Measurements from ENCODE around the gene MGST2.
A peak's percentile ranks its signal among the peaks of the same experiment; 100 is the strongest.

Gene MGST2

DNA sequence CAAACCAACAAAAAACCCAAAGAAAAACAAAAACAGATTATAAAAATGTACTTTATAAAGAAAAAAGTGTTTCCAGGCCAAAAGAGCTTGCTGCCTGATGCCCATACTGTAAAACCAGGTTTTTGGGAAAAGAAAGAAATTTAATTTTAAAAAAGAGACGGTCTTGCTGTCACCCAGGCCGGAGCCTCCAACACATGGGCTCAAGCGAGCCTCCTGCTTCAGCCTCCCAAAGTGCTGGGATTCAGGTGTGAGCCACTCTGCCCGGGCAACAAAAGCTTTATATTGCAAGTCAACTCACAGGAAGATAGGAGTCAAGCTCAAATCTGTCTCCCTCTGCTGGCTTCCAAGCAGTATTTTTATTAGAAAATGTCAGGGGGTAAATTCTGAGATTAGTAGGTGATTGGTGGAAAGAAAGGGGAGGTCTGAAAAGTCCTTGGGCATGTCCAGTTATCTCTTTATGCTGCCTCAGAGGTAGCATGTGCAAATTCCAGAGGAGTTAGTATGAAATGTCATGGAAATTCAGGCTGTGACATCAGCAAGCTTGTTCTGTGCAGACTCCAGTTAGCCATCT lies 39.4 kb downstream of the MGST2 start:
- no peak for DNase-seq (ENCODE audit: low spot score)

DNA sequence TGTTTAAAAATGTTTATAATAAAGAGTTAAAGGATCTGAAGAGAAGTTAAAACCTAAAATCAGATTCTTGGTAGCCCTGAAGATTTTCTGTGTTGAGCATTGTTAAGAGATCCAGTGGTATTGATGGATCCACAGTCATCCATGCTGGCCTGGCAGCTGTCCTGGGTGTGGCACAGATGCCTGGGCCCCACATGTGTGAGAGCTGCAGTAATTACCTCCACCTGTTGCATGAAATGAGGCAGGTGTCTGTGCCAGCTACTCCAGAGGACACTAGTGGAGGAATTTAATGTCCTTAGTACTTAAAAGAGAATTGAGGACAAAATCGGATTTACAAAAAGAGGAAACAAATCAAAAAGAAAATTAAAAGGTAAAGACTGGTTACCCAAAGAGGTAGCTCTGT lies 44.0 kb downstream of the MGST2 start:
- no peak for DNase-seq (ENCODE audit: low spot score)

DNA sequence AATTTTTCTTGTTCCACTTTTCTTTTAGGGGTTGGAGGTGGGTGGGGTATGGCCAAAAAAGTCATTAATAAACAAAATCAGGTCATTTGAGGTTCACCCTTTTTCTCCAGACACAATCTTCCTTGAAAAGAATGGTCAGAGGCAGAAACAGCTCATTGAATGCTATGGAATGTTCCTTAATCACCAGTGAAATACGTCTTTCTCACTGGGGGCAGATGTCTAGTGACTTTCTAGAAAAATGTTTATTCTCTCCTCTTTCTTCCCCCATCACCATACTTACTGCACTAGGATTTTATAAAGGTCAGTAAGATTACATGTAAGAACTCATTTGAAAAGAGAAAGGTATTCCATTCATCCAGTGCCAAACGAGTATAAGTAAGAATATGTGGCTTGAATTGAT lies 44.5 kb downstream of the MGST2 start:
- DNase-seq (ENCODE audit: low spot score) = no peak

DNA sequence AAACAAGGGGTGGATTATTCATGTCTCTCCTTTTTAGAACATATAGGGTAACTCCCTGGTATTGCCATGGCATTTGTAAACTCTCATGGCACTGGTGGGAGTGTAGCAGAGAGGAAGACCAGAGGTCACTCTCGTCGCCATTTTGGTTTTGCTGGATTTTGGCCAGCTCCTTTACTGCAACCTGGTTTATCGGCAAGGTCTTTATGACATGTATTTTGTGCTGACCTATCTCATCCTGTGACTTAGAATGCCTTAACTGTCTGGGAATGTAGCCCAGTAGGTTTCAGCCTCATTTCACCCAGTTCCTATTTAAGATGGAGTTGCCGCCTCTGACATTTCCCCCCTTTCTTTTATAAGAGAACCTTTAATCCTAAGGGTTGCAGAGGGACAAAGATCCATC lies 45.8 kb downstream of the MGST2 start:
- DNase-seq (ENCODE audit: low spot score) = no peak

DNA sequence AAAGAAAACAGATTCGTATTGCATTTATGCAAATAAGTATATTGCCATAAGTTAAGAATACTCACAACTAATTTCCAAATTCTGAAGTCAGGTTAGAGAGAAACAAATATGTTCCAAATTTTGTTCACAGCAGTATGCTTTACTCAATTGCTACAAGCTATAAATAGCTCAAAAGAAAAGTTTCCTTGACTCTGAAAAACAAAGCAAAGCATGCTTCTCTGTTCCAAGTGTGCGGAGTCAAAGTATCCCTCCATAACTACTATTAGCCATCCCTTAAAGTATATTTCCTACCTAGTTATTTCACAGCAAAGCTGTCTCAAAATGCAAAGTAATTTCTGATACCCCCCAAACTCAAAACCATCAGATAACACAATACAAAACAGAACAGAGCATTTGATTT lies 47.3 kb downstream of the MGST2 start:
- DNase-seq (ENCODE audit: low spot score) = no peak

- no peak for DNase-seq (ENCODE audit: low spot score)
Observed at GRCh38 chr4:139715746-139716391, 50.2 kb downstream of the MGST2 start.

DNA sequence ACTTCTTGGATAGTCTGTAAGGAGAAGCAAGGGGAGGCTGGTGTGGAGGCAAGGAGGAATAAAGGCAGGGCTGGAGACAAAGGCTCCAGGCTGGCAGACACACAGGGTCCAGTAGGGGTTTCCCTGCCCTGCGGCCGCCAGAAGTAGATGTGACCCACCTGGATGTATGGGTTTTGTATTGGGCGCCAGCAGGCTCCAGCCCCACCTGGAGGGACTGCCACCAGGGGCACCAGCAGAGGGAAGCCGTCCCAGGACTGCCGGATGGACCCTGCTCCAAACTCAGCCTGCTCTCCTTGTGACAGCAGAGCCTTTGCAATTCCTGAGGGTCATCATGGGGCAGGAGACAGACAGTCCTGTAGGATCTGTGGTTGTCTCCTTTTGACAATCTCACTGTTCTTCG lies 52.7 kb downstream of the MGST2 start:
- no peak for DNase-seq (ENCODE audit: low spot score)

DNA sequence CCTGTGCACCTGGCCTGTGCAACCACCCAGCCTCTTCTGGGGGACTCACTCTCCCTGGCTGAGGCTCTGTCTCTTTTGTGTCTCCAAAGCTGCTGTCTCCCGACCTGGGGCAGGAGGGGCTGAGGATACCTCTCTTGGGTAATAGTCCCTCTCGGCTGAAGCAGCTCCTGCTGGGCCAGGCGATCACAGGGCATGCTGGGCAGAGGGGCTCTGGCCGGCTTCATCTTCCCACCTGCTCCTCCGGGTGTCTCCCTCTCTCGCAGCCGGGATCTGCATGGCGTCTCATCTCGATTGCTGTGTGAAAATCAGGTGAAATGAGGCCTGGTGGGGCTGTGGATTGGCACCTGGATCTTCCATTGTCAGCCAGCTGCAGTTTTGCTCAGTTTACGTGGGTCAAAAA lies 53.2 kb downstream of the MGST2 start:
- no peak for DNase-seq (ENCODE audit: low spot score)

DNA sequence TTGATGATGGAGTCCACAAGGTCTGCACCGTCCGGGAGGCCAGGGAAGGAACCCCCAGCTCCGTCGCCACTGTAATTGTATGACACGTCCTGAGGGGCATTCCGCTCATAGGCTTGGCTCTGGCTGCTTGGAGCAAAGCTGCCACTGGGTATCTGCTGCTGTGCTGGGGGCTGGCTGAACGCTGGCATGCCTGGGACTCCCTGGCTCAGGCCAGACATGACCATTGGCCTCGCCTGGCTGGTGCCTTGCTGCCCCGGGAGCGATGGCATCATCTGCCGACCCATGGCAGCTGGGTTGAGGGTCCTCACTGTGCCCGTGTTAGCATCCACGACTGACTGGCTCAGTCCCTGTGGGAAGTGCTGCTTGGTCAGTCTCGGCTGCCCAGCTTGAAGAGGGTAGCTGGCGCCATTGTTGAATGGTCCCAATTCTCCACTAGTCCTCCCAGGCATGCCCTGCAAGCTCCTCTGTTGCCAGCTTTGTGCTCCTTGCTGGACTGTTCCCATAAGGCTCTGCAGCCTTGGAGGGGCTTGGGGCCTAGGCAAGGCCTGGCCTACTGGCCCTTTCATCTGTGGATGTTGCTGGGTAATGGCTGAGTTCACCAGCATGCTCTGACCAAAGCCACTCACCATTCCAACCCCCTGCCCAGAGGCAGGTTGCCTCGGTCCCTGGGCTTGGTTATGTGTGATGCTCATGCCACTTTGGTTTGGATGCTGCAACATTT lies 53.9 kb downstream of the MGST2 start:
- DNase-seq (ENCODE audit: low spot score) = no peak

DNA sequence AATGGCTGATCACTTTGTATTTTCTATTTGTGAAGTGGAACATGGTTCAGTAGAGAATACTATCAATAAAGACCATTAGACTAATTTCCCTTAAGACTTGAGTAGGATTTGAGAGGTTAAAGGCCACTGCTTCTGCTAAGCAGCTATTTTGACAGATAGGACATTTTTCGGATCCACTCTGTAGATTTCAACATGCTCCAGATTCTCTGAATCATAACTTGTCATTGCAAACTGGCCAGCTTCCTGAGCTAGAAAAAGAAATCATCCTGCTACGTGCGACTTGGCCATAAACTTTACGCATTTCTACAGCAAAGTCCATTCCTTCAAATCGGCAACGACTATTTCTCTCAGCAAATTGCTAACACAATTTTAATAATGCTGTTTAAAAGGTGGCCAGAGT lies 55.2 kb downstream of the MGST2 start:
- no peak for DNase-seq (ENCODE audit: low spot score)

GRCh38 chr4:139721789-139722188 lies 56.2 kb downstream of the MGST2 start:
- no peak for DNase-seq (ENCODE audit: low spot score)

DNA sequence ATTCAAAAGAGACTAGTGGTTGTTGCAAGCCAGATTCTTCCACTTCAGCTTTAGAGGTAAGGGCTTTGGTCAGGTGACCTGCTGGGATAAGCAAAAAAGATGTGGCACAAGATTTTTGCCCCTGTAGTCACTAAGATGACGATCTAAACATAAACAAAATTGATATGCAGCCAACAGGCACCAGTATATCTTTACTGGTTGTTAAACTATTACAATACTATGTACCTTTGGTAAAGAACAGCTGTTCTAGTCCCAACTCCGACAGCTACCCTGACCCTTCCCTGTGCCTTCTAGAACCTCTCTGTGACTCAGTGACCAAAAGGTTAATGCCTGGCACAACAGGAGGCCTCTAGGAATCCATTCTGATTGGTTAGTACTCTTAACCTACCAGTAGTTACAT lies 59.6 kb downstream of the MGST2 start:
- DNase-seq (ENCODE audit: low spot score) = no peak

- DNase-seq (ENCODE audit: low spot score) = no peak
Observed at GRCh38 chr4:139726615-139727014, 61.0 kb downstream of the MGST2 start.

GRCh38 chr4:139728146-139728545 lies 62.5 kb downstream of the MGST2 start:
- DNase-seq (ENCODE audit: low spot score) = no peak

- DNase-seq (ENCODE audit: low spot score) = no peak
Observed at GRCh38 chr4:139728840-139729239, 63.2 kb downstream of the MGST2 start.

- no peak for DNase-seq (ENCODE audit: low spot score)
Observed at GRCh38 chr4:139732991-139733570, 67.5 kb downstream of the MGST2 start.

DNA sequence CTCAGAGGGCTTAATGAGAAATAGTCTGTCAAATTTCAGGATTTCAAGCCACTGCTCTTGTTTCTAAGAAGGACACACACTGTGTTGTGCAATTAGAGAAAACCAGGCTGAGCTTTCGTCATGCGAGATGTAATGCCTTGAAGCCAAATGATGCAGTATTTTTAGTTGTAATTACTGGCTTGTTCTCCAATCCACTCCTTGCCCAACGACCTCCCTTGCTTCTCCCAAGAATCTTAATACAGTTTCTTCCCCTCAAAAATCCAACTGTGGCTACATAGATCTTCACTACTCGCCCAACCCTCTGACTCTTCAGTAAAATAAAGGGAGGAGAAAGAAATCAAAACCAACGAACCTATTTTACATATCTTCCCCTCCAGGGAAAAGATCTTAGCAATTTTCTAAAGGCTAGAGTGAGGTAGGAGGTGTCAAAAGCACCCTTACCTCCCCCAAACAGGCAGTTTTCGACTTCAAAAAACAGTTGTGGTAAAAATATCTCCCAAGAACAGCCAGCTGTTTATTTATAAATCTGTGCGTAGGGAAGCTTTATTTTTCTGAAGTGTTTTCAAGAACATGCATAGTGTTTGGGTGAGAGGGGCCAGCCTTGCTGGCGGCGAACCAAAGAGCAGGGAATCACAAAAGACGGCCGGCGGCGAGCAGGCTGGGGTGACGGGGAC lies 68.7 kb downstream of the MGST2 start:
- DNase-seq (ENCODE audit: low spot score) = no peak

DNA sequence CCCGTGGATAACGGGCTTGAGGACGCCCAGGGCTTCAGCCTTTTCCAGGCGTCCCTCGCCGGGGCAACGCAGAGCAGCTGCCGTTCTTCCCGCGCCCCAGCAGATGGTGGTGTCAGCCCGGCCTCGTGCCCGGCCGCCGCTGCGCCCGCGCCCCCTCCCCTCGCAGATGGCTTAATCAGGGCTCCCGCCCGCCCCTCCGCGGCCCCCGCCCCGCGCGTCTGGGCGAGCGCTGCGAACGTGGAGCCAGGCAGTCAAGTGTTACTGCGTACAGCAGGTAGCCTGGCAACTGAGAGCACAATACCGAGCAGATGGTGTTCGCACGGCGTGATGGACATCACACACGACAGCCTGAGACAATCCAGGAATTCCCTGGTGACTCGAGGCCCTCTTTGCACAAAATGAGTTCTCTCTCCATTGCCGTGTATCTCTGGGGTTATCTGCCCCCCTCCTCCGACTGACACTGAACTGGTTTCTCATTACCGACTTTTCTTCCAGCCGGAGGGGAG lies 69.3 kb downstream of the MGST2 start:
- DNase-seq (ENCODE audit: low spot score) = peak; percentile 87

DNA sequence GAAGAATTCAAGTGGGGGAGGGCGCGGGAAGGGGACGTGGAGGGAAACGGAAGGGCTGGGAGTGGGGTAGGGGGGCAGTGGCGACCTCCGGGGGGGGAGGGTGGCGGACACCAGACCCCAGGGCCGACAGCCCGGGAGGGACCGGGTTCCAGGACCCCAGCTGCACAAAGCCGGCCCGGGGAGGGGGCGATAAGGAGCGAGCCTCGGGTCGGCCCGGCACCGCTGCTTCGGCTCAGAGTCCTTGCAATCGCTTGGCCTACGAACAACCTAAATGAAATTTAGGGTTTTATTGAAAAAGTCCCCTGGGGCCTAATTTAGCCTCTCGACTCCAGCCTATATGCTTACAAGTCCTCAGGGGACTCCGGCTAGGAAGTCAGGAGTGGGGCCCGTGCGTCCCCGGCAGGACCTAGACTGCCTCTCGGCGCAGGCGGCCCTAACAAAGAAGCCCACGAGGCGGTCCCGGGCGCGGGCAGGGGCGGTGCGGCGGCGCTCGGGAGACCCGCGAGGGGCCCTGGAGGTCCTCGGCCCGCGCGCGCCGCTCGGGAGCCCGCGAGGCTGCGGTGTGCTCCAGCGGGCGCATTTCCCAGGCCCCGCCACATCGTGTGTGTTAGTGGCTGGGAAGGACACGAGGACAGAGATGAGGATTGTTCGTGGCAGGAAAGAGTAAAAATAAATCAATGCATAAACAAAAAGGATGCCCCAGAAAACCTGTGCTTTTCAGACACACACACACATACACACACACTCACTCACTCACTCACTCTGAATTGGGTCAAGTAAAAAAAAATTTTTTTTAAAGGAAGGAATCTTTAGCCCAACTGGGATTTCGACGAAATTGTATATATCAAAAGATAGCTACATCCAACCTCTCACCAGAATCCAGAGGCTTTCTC lies 70.0 kb downstream of the MGST2 start:
- no peak for DNase-seq (ENCODE audit: low spot score)

DNA sequence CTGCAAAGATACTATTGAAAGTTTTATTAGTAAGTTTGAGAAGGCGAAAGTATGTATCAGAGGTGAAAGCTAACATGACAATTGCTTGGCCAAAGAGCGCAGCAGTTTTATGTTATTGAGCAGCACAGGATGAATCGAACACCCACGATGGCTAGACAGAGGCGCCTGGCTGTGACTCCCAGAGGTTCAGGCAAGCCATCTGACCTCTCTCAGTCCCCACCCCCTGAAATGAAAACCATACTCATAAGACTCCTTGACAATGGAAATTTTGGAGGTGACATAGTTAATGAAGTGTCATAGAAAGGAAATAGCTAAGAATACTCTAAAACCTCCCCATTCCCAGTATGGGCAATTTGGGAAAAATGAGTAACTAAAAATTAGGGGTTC lies 70.6 kb downstream of the MGST2 start:
- DNase-seq (ENCODE audit: low spot score) = no peak

- no peak for DNase-seq (ENCODE audit: low spot score)
Observed at GRCh38 chr4:139736661-139737060, 71.0 kb downstream of the MGST2 start.

Measured in HuH-7.5 (cell line).